Skin epidermis (tissue), 12 donors: ENCODE data around the gene ALDH6A1.
"Not testable (repeated sequence)": the region's sequence is repeated elsewhere in the genome, so short reads cannot be mapped to it uniquely, and the experiment has no call there.

Experiments
- H3K27ac ChIP-seq, 21 experiments: fragments of 200-600 bp; sonication (generic) in 11 of 21; one replicate each; pipeline ENCODE4 v1.5.0; 2020; ENCODE audit warnings: mild to moderate bottlenecking in 3 of 21, inconsistent platforms in 2 of 21, moderate library complexity in 2 of 21
- H3K4me3 ChIP-seq, 7 experiments: fragments of 200-600 bp; sonication (generic) in 2 of 7; one replicate each; pipeline ENCODE4 v1.5.0; 2020; ENCODE audit warnings: inconsistent platforms in 2 of 7, mild to moderate bottlenecking in 2 of 7, moderate library complexity in 1 of 7

Gene ALDH6A1

GRCh38 chr14:74084277-74085046, at the start of gene ALDH6A1, which contains the start of gene LIN52:
TSS of gene ALDH6A1 (minus strand) at chr14:74084453. CDS start at chr14:74084394, 59 bp downstream.
TSS of gene LIN52 (plus strand) at chr14:74084956. CDS start at chr14:74084975, 19 bp downstream.
- H3K27ac ChIP-seq = peak within 1 kb of the TSS in 20 of 21 experiments; percentile 8 to 85 (median 77)
- H3K4me3 ChIP-seq = peak within 1 kb of the TSS; percentile 60 to 92 (median 77)

GRCh38 chr14:74127634-74128033, 43.4 kb upstream of the ALDH6A1 start:
- Histone ChIP-seq H3K4me3 (no peak overlapping the region), H3K27ac (no peak overlapping the region)

- Histone ChIP-seq H3K4me3 (no peak overlapping the region), H3K27ac (no peak overlapping the region)
These were observed 42.2 kb upstream of the ALDH6A1 start for GRCh38 chr14:74126315-74127013.

GRCh38 chr14:74125487-74125886, 41.2 kb upstream of the ALDH6A1 start:
- H3K27ac ChIP-seq, H3K4me3 ChIP-seq: not testable (repeated sequence)

- not testable (repeated sequence) for H3K27ac ChIP-seq, H3K4me3 ChIP-seq
These were observed 27.4 kb upstream of the ALDH6A1 start for GRCh38 chr14:74111395-74112216.

GRCh38 chr14:74109369-74109768, 25.1 kb upstream of the ALDH6A1 start:
- no peak overlapping the region for H3K4me3 ChIP-seq
- no peak overlapping the region for H3K27ac ChIP-seq

GRCh38 chr14:74105381-74105780, 21.1 kb upstream of the ALDH6A1 start:
- Histone ChIP-seq H3K27ac (no peak overlapping the region), H3K4me3 (no peak overlapping the region)

GRCh38 chr14:74089251-74090020, 5.2 kb upstream of the ALDH6A1 start:
- no peak overlapping the region for H3K4me3 ChIP-seq
- no peak overlapping the region for H3K27ac ChIP-seq

GRCh38 chr14:74085828-74086227, 1.6 kb upstream of the ALDH6A1 start:
- Histone ChIP-seq H3K4me3 (peak overlapping the region in 5 of 7 experiments; percentile 60 to 92 (median 79)), H3K27ac (peak overlapping the region in 1 of 21 experiments; percentile 71)

GRCh38 chr14:74085047-74085637, 889 bp upstream of the ALDH6A1 start:
- Histone ChIP-seq H3K27ac (peak overlapping the region in 19 of 21 experiments; percentile 9 to 85 (median 75)), H3K4me3 (peak overlapping the region; percentile 60 to 92 (median 77))

- Histone ChIP-seq H3K4me3 (peak overlapping the region; percentile 55 to 92 (median 77)), H3K27ac (peak overlapping the region in 19 of 21 experiments; percentile 8 to 80 (median 68))
These were observed 423 bp downstream of the ALDH6A1 start for GRCh38 chr14:74083784-74084276.

GRCh38 chr14:74083161-74083560, 1.1 kb downstream of the ALDH6A1 start:
- H3K4me3 ChIP-seq = peak overlapping the region in 1 of 7 experiments; percentile 92
- H3K27ac ChIP-seq = peak overlapping the region in 2 of 21 experiments; percentile 80

GRCh38 chr14:74081491-74081890, 2.8 kb downstream of the ALDH6A1 start:
- Histone ChIP-seq H3K4me3 (no peak overlapping the region), H3K27ac (no peak overlapping the region)

- H3K4me3 ChIP-seq = no peak overlapping the region
- no peak overlapping the region for H3K27ac ChIP-seq
These were observed 3.3 kb downstream of the ALDH6A1 start for GRCh38 chr14:74080820-74081460.

- H3K4me3 ChIP-seq = no peak overlapping the region
These were observed 6.9 kb downstream of the ALDH6A1 start for GRCh38 chr14:74077401-74077800.

GRCh38 chr14:74065746-74066575, 18.3 kb downstream of the ALDH6A1 start:
- H3K27ac ChIP-seq = no peak overlapping the region
- no peak overlapping the region for H3K4me3 ChIP-seq

More at GRCh38 chr14:74077401-74077800, 6.9 kb downstream of the ALDH6A1 start:
- no peak overlapping the region for H3K27ac ChIP-seq

- Histone ChIP-seq H3K27ac (no peak overlapping the region), H3K4me3 (no peak overlapping the region)
These were observed 19.4 kb downstream of the ALDH6A1 start for GRCh38 chr14:74064883-74065282.
